DMS53 treated with DMSO at 0.1 percent for 48 hours (cell line): ENCODE measurements around the gene SNURF.
"Not testable (repeated sequence)": the region's sequence is repeated elsewhere in the genome, so short reads cannot be mapped to it uniquely, and the experiment has no call there.

Experiments
- DNase-seq: peaks from one replicate; lab custom pipeline; 2025; ENCODE audit not compliant: unreplicated experiment; lab: John Stamatoyannopoulos, UW

The SNURF gene, protein sequence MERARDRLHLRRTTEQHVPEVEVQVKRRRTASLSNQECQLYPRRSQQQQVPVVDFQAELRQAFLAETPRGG

GRCh38 chr15:24954783-24955530, at the start of gene SNURF, which contains the start of gene SNRPN:
Gene SNURF (plus strand): TSS chr15:24954987. CDS start chr15:24955049, 62 bp downstream.
Gene SNRPN (plus strand): TSS chr15:24954987. CDS start chr15:24974454, 19,467 bp downstream.
- DNase-seq, result peak; percentile 27

DNA sequence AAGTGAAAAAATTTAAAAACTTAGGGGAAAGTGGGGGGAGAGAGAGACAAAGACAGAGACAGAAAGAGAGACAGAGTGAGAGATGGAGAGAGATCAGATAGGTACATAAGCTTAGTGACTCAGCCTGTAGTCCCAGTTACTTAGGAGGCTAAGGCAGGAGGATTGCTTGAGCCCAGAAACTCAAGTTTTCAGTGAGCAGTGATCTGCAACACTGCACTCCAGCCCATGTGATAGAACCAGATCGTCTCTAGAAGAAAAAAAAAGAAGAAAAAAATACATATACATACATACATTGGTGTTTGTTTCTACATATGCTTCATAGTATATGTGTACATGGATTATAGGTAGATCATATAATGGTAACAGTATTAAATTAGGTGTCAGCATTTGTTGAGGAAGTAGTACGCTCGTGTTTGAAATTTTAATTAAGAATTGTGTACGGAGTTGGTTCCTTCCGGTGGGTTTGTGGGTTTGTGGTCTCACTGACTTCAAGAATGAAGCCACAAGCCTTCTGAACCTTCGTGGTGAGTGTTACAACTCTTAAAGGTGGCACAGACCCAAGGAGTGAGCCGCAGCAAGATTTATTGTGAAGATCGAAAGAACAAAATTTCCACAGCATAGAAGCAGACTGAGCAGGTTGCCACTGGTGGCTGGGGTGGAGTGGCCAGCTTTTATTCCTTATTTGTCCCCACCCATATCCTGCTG, 38.3 kb upstream of the SNURF start:
- no peak for DNase-seq

DNA sequence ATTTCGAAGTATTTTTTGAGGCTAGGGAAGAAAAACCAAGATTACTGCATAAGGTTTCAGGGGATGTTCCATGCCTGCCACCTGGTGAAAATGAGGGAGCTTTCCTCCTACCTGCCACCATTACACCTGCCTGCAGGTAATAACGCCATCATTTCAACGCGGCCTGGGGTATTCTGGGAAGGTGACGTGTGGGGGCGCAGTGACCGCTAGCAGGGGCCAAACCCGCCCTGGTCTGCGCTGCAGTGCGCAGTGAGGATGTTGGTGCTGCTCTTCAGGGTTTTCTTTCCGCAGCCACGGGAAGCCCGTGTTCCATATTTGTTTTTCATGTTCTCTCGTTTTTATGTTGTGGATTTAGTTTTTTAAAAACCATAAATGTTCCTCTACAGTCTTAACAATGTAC, 37.4 kb upstream of the SNURF start:
- no peak for DNase-seq

- DNase-seq, result peak; percentile 5
These were observed 35.3 kb upstream of the SNURF start for GRCh38 chr15:24919446-24919845.

DNA sequence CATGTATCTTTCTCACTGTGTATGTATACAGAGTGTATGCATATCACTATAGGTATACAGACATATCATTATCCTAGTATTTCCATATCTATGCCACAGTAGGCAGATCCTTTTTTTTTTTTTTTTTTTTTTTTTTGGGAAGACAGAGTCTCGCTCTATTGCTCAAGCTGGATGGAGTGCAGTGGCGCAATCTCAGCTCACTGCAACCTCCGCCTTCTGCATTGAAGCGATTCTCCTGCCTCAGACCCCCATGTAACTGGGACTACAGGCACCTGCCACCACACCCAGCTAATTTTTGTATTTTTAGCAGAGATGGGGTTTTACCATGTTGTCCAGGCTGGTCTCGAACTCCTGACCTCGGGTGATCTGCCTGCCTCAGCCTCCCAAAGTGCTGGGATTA, 32.0 kb upstream of the SNURF start:
- DNase-seq, result not testable (repeated sequence)

DNA sequence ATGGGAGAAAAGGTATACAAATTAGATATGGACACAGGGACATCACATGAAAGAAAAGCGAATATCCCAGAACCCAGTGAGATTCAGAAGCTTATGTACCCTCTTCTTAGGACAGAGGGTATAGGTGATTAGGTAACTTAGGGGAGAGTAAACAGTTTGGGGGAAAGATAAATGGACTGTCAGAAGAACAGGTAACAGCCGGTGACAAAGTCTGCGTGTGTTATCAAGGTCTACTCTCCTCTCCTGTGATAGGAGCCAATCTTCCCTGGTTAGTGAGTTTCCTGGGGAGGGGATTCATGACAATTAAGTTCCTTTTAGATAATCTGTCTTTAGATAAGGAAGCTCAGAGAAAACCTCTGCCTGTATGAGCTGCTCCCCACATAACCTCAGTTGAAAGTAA, 30.6 kb upstream of the SNURF start:
- DNase-seq, result no peak

DNA sequence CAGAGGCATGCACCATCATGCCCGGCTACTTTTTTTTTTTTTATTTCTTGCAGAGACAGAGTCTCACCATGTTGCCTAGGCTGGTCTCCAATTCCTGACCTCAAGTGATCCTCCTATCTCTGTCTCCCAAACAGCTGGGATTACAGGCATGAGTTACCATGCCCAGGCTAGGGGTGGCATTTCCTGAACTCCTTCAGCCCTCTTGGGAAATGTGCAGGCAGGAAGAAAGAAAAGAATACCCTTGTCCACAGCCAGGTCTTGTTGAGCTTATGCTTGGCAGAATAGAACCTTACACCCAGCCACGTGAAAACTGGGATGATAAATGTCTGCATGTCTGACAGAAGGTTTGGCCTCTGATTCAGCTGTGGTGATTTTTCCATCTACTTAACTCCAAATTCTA, 30.2 kb upstream of the SNURF start:
- DNase-seq, result no peak

DNA sequence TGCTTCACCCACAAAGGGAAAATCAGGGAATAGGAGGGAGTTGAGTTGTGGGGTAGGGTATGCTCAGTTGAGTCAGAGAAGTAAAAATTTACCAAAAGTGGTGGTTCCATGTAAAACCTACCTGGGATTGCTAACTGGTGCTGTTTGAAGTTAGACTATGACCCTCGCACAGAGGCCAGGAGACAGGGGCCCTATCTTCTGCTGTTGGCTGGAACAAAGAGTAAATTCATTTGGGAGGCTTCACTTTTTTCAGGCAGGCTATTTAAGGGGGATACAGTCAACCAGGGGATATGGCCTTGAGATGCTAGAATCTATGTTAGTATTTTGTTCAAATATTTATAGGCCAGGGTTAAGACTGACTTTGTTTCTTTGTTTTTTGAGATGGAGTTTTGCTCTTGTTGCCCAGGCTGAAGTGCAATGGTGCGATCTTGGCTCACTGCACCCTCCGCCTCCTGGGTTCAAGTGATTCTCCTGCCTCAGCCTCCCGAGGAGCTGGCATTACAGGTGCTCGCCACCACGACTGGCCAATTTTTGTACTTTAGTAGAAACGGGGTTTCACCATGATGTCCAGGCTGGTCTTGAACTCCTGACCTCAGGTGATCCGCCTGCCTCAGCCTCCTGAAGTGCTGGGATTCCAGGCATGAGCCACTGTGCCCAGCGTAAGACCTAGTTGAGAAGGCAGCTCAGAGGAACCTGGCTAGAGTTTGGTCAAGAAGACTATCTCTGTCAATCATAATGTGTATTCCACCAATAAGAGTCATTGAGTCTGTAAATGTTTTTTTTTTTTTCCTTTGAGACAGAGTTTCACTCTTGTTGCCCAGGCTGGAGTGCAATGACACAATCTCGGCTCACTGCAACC, 22.7 kb upstream of the SNURF start:
- DNase-seq, result not testable (repeated sequence)

DNA sequence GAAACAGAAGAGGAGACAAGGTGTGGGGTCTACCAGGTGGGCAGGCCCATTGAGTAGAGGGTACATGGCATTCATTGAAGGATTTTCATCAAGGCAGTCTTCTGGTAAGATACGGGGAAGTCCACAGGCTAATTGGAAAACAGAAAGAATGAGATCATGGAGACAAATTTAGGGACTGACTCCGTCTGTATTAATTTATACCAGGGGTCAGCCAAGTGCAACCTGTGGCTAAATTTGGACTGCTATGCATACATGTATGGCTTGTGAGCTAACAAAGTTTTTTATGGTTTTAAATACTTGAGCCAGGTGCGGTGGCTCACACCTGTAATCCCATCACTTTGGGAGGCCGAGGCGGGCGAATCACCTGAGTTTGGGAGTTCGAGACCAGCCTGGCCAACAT, 21.1 kb upstream of the SNURF start:
- DNase-seq, result no peak

- not testable (repeated sequence) for DNase-seq
These were observed 16.6 kb upstream of the SNURF start for GRCh38 chr15:24938224-24938623.

GRCh38 chr15:24940236-24940635, 14.6 kb upstream of the SNURF start:
- no peak for DNase-seq

DNA sequence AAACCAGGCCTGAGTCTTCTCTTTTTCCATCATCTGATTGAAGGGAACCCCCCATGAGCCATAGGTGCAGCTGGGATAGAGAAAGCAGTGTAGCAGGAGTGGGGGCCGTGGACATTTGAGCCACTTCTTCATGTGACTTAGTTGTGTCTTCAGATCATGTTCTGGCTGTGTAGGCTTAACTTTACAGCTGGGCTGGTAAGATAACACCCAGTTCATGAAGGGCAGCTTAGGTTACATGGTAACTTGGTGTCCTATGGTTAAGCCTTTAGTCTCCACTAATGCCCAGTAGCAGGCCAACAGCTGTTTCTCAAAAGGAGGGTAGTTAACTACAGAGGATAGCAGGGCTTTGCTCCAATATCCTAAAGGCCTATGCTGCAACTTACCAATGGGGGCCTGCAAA, 11.4 kb upstream of the SNURF start:
- DNase-seq, result no peak

DNA sequence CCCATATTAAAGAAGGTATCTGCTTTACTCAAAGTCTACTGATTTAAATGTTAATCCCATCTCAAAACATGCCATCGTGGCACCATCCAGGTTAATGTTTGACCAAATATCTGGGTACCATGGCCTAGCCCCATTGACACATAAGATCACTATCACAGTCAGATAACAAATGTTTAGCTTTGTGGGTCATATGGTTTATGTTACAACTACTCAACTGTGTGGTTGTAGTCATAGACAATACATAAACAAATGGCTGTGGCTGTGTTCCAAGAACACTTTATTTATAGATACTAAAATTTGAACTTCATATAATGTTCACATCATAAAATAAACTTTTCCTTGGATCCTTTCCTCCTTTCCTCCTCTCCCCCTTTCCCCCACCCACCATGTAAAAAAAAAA, 9.8 kb upstream of the SNURF start:
- DNase-seq, result no peak

DNA sequence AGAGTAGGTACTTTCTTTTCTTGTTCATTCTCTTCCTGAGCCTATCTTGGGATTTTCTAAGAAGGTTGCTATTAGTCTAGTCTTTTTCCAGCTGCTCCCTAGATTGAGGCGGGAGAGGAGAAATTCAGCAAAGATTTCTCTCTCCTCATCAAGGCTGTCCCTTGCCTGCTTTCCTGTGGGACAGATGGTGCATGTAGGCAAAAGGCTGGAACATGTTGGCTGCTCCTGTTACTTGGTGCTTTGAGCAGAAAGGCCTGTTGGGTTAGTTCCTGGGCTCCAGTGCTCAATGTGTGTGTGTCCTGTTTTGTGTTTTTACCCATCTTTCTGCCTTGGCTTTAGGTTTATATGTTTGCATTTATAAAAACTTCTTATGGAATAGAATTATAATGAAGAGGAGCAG, 9.1 kb upstream of the SNURF start:
- no peak for DNase-seq

GRCh38 chr15:24948495-24948894, 6.3 kb upstream of the SNURF start:
- no peak for DNase-seq

- DNase-seq, result no peak
These were observed 739 bp downstream of the SNURF start for GRCh38 chr15:24955531-24955921.

DNA sequence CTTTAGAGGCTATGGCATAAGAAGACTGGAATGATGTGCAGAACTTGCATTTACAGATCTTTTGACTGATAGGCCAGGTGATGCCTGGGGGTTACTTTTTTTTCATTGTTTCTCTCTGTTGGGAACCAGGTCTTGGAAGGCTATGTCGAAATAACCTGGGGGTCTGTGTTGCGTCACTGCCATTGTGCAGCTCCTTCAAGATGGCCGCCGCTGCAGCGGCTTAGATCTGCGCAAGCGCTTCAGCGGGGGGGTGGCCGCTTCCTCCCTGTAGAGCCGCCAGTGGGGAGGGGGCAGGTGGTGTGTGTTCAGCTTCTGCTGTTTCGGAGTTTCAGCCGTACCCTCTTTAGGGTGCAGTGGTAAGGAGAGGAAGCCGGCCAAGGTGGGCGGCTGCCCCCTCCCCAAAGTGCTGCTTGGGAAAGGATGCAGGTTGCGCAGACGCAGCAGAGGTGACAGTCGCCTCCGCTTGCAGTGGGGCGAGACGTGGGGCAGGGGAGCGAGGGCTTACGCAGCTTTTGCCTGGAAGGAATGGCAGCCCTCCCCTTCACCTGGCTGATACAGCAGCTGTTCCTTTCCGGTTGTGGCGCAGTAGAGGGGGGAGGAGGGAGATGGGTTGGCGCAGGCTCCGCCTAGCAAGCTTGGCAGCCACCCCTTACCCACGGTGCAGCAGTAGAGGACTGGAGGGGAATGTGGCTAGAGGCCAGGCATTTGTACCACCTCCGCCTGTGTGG, 1.5 kb downstream of the SNURF start:
- peak; percentile 54 for DNase-seq

DNA sequence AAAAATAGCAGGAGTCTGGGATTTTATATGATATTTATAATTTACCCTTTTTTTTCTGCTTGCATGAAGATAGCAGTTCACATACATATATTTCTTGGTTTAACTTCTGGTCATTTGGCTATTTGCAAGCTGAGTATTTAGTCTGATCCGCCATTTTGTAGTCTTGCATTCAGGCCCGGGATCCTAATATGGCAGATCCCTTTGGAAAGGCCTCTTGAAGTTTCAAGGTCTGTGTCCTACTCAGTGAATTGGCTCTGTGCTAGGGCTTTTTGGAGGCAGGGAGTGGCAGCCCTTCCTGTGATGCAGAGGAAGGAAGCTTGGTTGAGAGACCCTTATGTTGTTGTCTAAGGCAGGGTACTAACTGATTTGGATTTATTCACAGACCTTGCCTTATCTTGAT, 2.9 kb downstream of the SNURF start:
- DNase-seq, result no peak

DNA sequence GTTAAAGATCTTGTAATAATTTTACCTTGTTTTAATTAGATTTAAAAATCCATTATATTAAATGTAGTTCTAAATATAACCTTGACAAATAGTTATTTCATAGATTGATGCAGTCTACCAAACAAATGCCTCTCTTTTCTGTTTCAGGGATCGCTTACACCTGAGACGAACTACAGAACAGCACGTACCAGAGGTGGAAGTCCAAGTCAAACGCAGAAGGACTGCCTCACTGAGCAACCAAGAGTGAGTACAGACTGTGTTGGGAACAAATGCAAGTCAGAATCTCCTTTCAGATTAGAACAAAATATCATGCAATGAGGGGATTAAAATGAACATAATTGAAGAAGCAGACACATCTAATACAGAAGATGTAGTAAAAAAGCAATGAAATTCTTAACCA, 7.2 kb downstream of the SNURF start:
- no peak for DNase-seq

DNA sequence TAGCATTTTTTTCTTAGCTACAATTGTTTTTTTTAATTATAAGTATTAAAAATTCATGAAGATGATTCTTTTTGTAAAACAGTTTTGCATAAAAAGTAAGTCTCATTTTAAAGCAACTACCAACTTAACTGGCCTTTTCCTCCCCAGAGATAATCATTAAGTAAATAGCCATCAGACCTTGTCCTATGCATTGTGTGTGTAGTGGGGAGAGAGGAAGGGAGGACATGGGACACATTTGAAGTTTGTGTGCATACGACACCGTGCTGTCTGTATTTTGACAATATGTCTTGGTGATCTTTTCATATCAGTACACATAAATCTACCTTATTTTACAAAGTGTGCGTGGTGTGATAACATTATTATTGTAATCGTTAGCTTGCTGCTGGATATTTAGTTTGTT, 8.1 kb downstream of the SNURF start:
- no peak for DNase-seq
